HEK293 (cell line): ENCODE data around the gene MYMK.

Source experiments
- GLIS2 ChIP-seq: fragments of 450-650 bp; formaldehyde crosslinking; IDR thresholded peaks from 2 replicates; pipeline ENCODE4 v1.5.1; 2016; ENCODE audit warnings: missing biosample characterization, missing genetic modification characterization
- IKZF3 ChIP-seq: fragments of 450-650 bp; IDR thresholded peaks from 2 replicates; pipeline ENCODE4 v1.5.0; 2018; ENCODE audit warnings: missing biosample characterization, mild to moderate bottlenecking, missing genetic modification characterization, moderate library complexity
- KLF10 ChIP-seq: fragments of 450-650 bp; IDR thresholded peaks from 2 replicates; pipeline ENCODE4 v1.5.1; 2018; ENCODE audit warnings: missing biosample characterization, mild to moderate bottlenecking, missing genetic modification characterization
- MYNN ChIP-seq: fragments of 450-650 bp; formaldehyde crosslinking; IDR thresholded peaks from 2 replicates; pipeline ENCODE4 v1.5.1; 2016; ENCODE audit warnings: missing biosample characterization, missing genetic modification characterization, borderline replicate concordance
- WT1 ChIP-seq: fragments of 450-650 bp; formaldehyde crosslinking; IDR thresholded peaks from 2 replicates; pipeline ENCODE4 v1.5.1; 2016; ENCODE audit warnings: missing biosample characterization, missing genetic modification characterization
- ZNF140 ChIP-seq: fragments of 450-650 bp; formaldehyde crosslinking; IDR thresholded peaks from 2 replicates; pipeline ENCODE4 v1.5.1; 2016; ENCODE audit warnings: missing biosample characterization, missing genetic modification characterization
- ZNF175 ChIP-seq: fragments of 450-650 bp; formaldehyde crosslinking; IDR thresholded peaks from 2 replicates; pipeline ENCODE4 v1.5.1; 2016; ENCODE audit warnings: missing biosample characterization, missing genetic modification characterization
- ZNF544 ChIP-seq: fragments of 450-650 bp; formaldehyde crosslinking; IDR thresholded peaks from 2 replicates; pipeline ENCODE4 v1.5.0; 2017; ENCODE audit warnings: missing biosample characterization, missing genetic modification characterization
- ZNF555 ChIP-seq: fragments of 450-650 bp; formaldehyde crosslinking; conservative IDR thresholded peaks from 2 replicates; pipeline ENCODE4 v1.5.1; 2017; ENCODE audit warnings: missing biosample characterization, mild to moderate bottlenecking, missing genetic modification characterization, inconsistent platforms
- ZNF830 ChIP-seq: fragments of 450-650 bp; IDR thresholded peaks from 2 replicates; pipeline ENCODE4 v1.5.0; 2018; ENCODE audit warnings: missing biosample characterization, missing genetic modification characterization, low read depth, mild to moderate bottlenecking, moderate library complexity
- TF ChIP-seq, protein P1 (sequence below): fragments of 450-650 bp; formaldehyde crosslinking; IDR thresholded peaks from 2 replicates; pipeline ENCODE4 v1.5.1; 2016; ENCODE audit warnings: missing biosample characterization, missing genetic modification characterization
- TF ChIP-seq, protein P2 (sequence below): fragments of 450-650 bp; formaldehyde crosslinking; IDR thresholded peaks from 2 replicates; pipeline ENCODE4 v1.5.1; 2016; ENCODE audit warnings: missing biosample characterization, missing genetic modification characterization
- TF ChIP-seq, protein P3 (sequence below): fragments of 450-650 bp; formaldehyde crosslinking; IDR thresholded peaks from 2 replicates; pipeline ENCODE4 v1.5.1; 2017; ENCODE audit warnings: missing biosample characterization, missing genetic modification characterization
- TF ChIP-seq, protein P4 (sequence below): fragments of 450-650 bp; formaldehyde crosslinking; IDR thresholded peaks from 2 replicates; pipeline ENCODE4 v1.5.1; 2016; ENCODE audit warnings: missing biosample characterization, missing genetic modification characterization

DNA sequence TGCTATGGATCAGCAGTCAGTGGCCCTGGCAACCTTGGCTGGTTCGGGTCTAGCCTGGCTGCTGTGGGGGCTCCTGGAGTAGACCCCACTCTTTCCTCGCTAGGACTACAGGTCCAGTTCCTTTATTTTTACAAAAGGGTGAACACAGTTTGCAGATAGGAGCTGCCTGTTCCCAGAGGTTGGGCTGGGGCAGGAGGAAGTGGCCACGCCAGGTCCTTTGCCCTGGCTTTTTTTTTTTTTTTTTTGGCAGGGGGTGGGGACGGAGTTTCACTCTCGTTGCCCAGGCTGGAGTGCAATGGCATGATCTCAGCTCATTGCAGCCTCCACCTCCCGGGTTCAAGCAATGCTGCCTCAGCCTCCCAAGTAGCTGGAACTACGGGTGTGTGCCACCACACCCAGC is 53.8 kb downstream of the MYMK start:
- TF ChIP-seq, protein P1, sequence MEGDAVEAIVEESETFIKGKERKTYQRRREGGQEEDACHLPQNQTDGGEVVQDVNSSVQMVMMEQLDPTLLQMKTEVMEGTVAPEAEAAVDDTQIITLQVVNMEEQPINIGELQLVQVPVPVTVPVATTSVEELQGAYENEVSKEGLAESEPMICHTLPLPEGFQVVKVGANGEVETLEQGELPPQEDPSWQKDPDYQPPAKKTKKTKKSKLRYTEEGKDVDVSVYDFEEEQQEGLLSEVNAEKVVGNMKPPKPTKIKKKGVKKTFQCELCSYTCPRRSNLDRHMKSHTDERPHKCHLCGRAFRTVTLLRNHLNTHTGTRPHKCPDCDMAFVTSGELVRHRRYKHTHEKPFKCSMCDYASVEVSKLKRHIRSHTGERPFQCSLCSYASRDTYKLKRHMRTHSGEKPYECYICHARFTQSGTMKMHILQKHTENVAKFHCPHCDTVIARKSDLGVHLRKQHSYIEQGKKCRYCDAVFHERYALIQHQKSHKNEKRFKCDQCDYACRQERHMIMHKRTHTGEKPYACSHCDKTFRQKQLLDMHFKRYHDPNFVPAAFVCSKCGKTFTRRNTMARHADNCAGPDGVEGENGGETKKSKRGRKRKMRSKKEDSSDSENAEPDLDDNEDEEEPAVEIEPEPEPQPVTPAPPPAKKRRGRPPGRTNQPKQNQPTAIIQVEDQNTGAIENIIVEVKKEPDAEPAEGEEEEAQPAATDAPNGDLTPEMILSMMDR = no peak
- no peak for TF ChIP-seq ZNF544 (tag by site-specific recombination)
- no peak for TF ChIP-seq MYNN (tag by site-specific recombination)
- TF ChIP-seq, protein P2, sequence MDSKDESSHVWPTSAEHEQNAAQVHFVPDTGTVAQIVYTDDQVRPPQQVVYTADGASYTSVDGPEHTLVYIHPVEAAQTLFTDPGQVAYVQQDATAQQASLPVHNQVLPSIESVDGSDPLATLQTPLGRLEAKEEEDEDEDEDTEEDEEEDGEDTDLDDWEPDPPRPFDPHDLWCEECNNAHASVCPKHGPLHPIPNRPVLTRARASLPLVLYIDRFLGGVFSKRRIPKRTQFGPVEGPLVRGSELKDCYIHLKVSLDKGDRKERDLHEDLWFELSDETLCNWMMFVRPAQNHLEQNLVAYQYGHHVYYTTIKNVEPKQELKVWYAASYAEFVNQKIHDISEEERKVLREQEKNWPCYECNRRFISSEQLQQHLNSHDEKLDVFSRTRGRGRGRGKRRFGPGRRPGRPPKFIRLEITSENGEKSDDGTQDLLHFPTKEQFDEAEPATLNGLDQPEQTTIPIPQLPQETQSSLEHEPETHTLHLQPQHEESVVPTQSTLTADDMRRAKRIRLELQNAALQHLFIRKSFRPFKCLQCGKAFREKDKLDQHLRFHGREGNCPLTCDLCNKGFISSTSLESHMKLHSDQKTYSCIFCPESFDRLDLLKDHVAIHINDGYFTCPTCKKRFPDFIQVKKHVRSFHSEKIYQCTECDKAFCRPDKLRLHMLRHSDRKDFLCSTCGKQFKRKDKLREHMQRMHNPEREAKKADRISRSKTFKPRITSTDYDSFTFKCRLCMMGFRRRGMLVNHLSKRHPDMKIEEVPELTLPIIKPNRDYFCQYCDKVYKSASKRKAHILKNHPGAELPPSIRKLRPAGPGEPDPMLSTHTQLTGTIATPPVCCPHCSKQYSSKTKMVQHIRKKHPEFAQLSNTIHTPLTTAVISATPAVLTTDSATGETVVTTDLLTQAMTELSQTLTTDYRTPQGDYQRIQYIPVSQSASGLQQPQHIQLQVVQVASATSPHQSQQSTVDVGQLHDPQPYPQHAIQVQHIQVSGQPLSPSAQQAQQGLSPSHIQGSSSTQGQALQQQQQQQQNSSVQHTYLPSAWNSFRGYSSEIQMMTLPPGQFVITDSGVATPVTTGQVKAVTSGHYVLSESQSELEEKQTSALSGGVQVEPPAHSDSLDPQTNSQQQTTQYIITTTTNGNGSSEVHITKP (tag by site-specific recombination) = no peak
- TF ChIP-seq IKZF3 (tag by site-specific recombination) = no peak
- TF ChIP-seq WT1 = no peak
- TF ChIP-seq, protein P3, sequence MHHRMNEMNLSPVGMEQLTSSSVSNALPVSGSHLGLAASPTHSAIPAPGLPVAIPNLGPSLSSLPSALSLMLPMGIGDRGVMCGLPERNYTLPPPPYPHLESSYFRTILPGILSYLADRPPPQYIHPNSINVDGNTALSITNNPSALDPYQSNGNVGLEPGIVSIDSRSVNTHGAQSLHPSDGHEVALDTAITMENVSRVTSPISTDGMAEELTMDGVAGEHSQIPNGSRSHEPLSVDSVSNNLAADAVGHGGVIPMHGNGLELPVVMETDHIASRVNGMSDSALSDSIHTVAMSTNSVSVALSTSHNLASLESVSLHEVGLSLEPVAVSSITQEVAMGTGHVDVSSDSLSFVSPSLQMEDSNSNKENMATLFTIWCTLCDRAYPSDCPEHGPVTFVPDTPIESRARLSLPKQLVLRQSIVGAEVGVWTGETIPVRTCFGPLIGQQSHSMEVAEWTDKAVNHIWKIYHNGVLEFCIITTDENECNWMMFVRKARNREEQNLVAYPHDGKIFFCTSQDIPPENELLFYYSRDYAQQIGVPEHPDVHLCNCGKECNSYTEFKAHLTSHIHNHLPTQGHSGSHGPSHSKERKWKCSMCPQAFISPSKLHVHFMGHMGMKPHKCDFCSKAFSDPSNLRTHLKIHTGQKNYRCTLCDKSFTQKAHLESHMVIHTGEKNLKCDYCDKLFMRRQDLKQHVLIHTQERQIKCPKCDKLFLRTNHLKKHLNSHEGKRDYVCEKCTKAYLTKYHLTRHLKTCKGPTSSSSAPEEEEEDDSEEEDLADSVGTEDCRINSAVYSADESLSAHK (tag by site-specific recombination) = no peak
- TF ChIP-seq KLF10 (tag by site-specific recombination) = no peak
- TF ChIP-seq GLIS2 (tag by site-specific recombination) = no peak
- no peak for TF ChIP-seq ZNF175 (tag by site-specific recombination)
- no peak for TF ChIP-seq ZNF830
- TF ChIP-seq ZNF140 = no peak
- no peak for TF ChIP-seq ZNF555 (tag by site-specific recombination)
- TF ChIP-seq, protein P4, sequence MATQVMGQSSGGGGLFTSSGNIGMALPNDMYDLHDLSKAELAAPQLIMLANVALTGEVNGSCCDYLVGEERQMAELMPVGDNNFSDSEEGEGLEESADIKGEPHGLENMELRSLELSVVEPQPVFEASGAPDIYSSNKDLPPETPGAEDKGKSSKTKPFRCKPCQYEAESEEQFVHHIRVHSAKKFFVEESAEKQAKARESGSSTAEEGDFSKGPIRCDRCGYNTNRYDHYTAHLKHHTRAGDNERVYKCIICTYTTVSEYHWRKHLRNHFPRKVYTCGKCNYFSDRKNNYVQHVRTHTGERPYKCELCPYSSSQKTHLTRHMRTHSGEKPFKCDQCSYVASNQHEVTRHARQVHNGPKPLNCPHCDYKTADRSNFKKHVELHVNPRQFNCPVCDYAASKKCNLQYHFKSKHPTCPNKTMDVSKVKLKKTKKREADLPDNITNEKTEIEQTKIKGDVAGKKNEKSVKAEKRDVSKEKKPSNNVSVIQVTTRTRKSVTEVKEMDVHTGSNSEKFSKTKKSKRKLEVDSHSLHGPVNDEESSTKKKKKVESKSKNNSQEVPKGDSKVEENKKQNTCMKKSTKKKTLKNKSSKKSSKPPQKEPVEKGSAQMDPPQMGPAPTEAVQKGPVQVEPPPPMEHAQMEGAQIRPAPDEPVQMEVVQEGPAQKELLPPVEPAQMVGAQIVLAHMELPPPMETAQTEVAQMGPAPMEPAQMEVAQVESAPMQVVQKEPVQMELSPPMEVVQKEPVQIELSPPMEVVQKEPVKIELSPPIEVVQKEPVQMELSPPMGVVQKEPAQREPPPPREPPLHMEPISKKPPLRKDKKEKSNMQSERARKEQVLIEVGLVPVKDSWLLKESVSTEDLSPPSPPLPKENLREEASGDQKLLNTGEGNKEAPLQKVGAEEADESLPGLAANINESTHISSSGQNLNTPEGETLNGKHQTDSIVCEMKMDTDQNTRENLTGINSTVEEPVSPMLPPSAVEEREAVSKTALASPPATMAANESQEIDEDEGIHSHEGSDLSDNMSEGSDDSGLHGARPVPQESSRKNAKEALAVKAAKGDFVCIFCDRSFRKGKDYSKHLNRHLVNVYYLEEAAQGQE (tag by site-specific recombination) = no peak
